LNCaP clone FGC (cell line): ENCODE data around the gene AGMAT.

ENCODE experiments used
- DNase-seq: peaks from one replicate; pipeline ENCODE4 v3.0.0-alpha.2; 2011; ENCODE audit warnings: low read depth
- H3K4me3 ChIP-seq: 2 replicates; pipeline ENCODE4 v1.5.1; 2011; ENCODE audit warnings: mild to moderate bottlenecking, low read depth, low read length, control low read depth
- TF ChIP-seq, protein P1 (sequence below): IDR thresholded peaks from 2 replicates; pipeline ENCODE4 v1.5.1; 2012; ENCODE audit warnings: mild to moderate bottlenecking; ENCODE audit not compliant: control insufficient read depth, insufficient read depth; ENCODE audit errors: extremely low read depth

Gene AGMAT

DNA sequence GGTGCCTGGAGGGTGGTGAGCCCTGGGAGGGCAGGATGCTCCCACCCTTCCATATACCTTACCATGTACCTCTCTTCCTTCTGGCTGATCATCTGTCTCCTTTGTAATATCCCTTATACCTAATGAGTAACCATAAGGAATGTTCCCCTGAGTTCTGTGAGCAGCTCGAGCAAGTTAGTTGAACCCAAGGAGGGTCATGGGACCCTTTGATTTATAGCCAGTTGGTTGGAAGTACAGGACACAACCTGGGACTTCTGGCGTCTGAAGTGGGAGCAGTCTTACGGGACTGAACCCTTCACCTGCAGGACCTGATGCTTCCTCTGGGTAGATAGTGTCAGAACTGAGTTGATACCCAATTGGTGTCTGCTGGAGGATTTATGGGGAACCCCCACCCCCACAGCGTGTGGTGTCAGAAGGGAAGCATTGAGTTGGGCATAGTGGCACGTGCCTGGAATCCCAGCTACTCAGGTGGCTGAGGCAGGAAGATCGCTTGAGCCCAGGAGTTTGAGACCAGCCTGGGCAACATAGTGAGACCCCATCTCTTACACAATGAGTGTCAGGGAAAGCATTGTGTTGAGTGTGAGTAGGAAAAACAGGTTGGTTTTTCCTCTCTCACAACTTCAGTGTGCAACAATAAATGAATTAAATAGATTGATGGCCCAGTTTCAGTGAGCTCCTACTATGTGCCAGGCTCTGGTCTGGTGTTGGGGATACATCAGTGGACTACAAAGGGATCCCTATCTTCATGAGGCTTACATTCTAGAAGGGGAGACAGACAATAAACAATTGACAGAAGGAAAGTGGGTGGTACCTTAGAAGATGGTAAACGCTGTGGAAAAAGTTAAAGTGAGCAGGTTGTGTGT, 42.2 kb downstream of the AGMAT start:
- TF ChIP-seq, protein P1, sequence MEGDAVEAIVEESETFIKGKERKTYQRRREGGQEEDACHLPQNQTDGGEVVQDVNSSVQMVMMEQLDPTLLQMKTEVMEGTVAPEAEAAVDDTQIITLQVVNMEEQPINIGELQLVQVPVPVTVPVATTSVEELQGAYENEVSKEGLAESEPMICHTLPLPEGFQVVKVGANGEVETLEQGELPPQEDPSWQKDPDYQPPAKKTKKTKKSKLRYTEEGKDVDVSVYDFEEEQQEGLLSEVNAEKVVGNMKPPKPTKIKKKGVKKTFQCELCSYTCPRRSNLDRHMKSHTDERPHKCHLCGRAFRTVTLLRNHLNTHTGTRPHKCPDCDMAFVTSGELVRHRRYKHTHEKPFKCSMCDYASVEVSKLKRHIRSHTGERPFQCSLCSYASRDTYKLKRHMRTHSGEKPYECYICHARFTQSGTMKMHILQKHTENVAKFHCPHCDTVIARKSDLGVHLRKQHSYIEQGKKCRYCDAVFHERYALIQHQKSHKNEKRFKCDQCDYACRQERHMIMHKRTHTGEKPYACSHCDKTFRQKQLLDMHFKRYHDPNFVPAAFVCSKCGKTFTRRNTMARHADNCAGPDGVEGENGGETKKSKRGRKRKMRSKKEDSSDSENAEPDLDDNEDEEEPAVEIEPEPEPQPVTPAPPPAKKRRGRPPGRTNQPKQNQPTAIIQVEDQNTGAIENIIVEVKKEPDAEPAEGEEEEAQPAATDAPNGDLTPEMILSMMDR = no peak
- DNase-seq = no peak

DNA sequence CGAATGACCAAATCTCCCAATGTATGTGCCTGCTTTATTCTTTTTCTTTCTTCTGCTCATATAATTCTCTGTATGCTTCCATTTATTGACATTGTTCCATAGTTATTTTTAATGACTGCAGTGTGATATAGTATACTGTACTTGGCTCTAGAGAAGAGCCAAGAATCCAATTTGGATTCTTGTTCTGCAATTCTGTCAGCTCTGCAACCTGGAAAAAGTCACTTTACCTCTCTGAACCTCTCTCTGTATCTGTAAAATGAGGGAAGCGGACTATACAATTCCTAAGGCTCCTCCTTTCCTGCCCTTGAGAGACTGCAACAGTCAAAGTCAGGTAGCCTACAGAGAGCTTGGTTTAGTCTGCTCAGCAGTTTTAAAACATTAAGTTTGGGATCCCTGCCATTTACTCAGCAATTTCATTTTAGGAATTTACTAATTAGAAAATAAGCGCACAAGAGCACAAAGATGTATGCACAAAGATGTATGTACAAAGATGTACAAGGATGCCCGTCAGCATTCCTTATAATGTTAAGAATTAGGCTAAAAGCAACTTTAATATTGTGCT, 43.5 kb downstream of the AGMAT start:
- no peak for DNase-seq
- TF ChIP-seq, protein P1 = no peak
- H3K4me3 ChIP-seq = no peak overlapping the region

More for the DNA sequence above, 42.2 kb downstream of the AGMAT start:
- no peak overlapping the region for H3K4me3 ChIP-seq

DNA sequence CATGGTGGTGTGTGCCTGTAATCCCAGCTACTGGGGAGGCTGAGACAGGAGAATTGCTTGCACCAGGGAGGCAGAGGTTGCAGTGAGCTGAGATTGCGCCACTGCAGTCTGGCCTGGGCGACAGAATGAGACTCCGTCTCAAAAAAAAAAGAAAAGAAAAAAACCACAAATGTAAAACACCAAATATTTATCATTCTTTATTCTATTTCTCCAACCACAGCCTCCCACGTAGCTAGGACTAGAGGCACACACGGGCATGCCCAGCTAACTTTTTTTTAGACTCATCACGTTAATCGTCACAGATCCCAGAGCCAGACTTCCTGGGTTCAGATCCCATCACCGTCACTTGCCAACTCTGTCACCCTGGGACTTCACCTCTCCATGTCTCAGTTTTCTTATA, 44.7 kb downstream of the AGMAT start:
- no peak for DNase-seq
- TF ChIP-seq, protein P1 = no peak
- H3K4me3 ChIP-seq = no peak overlapping the region

DNA sequence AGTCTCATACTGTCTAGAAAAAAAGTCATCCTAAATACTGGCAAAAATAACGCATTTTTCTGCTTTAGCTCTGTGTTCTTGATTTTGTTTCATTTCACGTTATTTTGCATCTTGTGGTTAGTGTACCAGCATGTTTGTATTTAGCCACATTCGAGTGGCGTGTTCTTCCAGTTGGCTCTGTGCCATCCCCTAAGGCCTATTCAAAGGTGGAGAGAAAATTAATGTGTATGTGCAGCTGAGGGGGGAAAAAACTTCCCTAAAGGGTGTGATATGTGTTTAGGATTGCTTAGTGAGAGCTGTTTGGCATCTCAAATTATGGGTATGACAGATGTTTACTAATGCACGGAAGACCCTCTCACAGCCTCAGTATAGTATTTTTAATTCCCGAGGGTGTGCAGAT, 46.1 kb downstream of the AGMAT start:
- TF ChIP-seq, protein P1 = no peak
- DNase-seq = no peak
- H3K4me3 ChIP-seq = no peak overlapping the region

DNA sequence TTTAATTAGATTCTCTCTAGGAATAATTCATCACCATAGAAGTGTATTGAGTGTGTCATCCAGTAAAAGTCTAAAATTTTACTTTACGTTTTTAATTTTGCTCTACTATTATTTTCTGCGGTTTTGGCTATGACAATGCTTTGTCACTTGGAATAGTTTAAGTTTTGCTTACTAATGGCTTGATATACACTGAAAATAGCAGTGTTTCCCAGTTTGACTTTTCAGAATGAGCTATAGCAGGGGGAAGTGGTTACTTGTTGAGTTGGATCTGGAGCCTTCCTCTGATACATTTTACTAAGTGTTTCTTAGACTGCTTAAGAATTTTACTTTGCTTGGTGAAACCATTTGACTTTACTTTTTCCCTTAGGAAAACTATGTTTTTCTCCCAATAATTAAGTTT, 53.2 kb downstream of the AGMAT start:
- DNase-seq = no peak
- no peak overlapping the region for H3K4me3 ChIP-seq
- TF ChIP-seq, protein P1 = no peak

DNA sequence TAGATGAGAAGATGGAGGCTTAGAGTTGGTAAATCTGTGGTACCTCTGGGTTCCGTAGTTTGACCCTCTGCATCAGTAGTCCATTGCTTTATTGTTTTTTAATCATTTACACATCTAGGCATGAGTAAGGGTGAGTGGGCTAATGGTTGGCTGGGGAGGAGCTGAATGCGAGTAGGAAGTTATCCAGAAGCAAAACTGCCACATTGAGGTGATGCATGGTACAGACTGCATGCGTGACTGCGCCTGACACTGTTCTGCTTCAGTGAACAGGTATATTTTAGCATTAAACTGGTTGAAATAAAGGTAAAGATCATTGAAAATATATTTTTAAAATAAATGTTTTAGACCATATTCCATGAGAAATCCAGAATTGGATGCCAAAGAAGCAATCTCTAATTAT, 53.8 kb downstream of the AGMAT start:
- TF ChIP-seq, protein P1 = no peak
- DNase-seq = no peak
- no peak overlapping the region for H3K4me3 ChIP-seq
